GM04503 (cell line): Measurements from ENCODE around the gene SLC34A1.
"Not testable (repeated sequence)": the region's sequence is repeated elsewhere in the genome, so short reads cannot be mapped to it uniquely, and the experiment has no call there.

Source experiments
- DNase-seq: peaks from one replicate; pipeline ENCODE4 v3.0.0-alpha.2; 2012; ENCODE audit warnings: low read depth

SLC34A1 gene

GRCh38 chr5:177368869-177369644, 15.2 kb upstream of the SLC34A1 start:
- no peak for DNase-seq

GRCh38 chr5:177369645-177370440, 14.4 kb upstream of the SLC34A1 start:
- DNase-seq, result no peak

- DNase-seq, result peak; percentile 19
Observed at GRCh38 chr5:177370488-177371119, 13.6 kb upstream of the SLC34A1 start.

- no peak for DNase-seq
Observed at GRCh38 chr5:177371120-177372033, 12.9 kb upstream of the SLC34A1 start.

DNA sequence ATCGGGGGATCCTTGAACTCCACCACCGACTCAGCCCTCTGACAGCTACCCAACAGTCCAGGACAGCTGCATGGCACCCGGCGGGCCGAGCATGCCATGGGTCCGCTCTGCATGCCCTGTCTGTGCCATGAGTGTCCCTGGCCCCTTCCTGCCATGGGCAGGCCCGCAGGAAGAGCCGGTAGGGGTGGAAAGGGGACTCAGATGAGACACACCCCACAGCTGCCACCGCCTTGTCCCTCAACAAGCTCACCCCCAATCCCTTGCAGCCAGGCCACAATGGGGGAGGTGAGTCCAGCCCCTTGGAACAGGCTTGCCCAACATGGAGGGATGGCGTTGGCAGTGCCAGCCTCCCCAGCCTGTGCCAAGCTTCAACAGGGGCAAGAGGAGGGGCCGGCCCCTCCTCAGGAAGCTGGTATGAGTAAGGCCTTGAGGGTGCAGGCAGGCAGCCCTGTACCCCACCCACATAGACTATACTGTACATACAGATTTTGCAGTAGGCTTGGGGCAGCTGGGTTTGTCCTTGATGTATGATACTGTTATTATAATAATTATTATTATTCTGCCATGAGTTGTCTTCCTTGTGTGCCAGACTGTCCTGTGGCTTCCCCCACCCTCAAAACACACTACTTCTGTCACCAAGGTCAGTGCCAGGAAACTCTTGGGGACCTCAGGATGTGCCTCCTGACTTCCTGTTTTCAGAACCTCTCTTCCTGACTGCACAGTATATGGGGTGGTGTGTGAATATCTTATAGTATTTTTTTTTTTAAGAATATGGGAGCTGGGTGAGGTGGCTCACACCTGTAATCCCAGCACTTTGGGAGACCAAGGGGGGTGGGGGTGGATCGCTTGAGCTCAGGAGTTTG, 12.0 kb upstream of the SLC34A1 start:
- DNase-seq, result no peak

- no peak for DNase-seq
Observed at GRCh38 chr5:177372910-177373309, 11.3 kb upstream of the SLC34A1 start.

DNA sequence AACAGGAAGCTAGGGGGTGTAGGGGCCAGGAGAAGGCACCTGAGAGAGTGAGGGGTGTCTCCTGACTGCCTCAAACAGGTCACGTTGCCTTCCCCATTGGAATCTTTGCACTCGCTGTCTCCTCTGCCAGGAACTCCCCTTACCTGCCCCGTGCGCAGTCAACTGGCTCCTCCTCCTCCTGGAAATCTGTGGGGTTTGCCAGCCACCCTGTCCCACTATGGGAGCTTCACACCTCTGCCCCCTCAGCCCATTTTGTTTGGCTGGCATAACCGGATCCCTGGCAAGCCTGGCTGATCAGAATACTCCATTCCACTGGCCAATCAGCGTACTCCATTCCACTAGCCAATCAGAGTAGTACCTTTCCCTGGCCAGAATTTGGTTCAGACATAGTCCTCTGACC, 10.4 kb upstream of the SLC34A1 start:
- no peak for DNase-seq

GRCh38 chr5:177374211-177374610, 10.0 kb upstream of the SLC34A1 start:
- DNase-seq, result no peak

DNA sequence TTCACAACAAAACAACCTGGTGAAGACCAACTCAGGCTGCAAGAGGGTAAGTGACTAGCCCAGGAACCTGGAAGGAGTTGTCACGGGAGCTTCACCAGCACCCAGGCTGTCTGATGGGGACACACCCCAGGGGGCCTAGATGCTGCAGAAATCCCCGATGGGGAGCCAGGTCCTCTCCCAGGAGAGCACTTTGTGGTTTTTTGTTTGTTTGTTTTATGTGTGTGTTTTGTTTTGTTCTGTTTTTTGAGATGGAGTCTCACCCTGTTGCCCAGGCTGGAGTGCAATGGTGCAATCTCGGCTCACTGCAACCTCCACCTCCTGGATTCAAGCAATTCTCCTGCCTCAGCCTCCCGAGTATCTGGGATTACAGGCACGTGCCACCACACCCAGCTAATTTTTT, 8.7 kb upstream of the SLC34A1 start:
- DNase-seq, result not testable (repeated sequence)

DNA sequence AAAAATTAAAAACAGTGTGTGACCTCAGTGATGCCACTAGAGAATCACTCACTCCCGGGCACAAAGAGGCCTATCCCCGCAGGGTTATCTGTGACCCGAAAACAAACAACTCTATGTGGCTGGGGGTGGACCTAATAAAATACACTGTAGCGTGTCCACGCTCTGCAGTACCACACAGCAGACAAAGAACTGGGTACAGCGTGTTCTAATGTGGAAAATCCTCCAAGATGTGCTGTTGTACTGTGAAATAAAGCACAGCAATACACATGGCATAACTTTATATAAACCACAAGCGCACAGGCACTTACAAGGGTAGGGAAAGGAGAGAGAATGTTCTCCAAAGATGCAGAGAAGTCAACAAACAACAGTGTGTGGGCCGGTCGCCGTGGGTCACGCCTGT, 8.1 kb upstream of the SLC34A1 start:
- no peak for DNase-seq

- no peak for DNase-seq
Observed at GRCh38 chr5:177377851-177378776, 6.1 kb upstream of the SLC34A1 start.

- DNase-seq, result no peak
Observed at GRCh38 chr5:177378884-177379883, 5.0 kb upstream of the SLC34A1 start.

- DNase-seq, result no peak
Observed at GRCh38 chr5:177380805-177381126, 3.5 kb upstream of the SLC34A1 start.

- no peak for DNase-seq
Observed at GRCh38 chr5:177382423-177383029, 1.7 kb upstream of the SLC34A1 start.

DNA sequence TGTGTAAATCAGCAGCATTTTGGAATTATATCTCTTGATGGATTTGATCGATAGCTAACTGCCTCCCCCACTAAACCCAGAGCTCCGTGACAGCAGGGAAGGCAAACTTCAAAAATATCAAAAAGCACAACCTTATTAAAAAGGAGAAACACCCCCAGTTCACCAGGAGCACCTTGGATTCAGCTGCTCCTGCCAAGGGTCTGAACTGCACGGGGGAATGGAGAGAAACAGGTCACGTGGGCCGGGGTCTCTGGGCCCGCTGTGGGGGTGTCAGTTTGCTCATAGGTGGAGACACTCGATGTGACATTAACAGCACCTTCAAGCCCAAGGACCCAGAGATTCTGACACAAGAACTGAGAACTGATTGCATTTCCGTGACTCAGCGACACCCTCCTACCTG, 1.1 kb upstream of the SLC34A1 start:
- DNase-seq, result no peak

GRCh38 chr5:177385720-177386119, 1.5 kb downstream of the SLC34A1 start:
- no peak for DNase-seq

GRCh38 chr5:177386542-177386941, 2.3 kb downstream of the SLC34A1 start:
- no peak for DNase-seq

DNA sequence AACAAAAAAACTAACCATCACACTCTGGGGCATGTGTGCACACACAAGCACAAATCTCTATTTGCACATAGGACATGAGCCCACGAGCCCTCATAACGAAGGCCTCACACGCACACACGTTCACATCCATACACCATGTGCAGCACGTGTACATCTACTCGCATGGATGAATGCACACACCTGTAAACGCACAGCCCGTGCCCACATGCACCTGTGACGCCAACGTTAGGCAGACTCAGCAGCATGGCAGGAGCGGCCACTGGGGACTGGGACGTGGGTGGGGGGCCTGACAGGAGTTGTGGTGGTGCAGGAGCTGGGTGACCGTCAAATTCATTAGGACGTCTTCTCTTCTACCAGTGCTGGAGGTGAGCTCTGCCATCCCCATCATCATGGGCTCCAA, 3.2 kb downstream of the SLC34A1 start:
- no peak for DNase-seq
